GM21786 (cell line): ENCODE measurements around the gene R3HDM2.
"Not testable (repeated sequence)": the region's sequence is repeated elsewhere in the genome, so short reads cannot be mapped to it uniquely, and the experiment has no call there.

ENCODE experiments used
- ATAC-seq: cut with Tn5 transposase; IDR thresholded peaks from one replicate; pipeline ENCODE4 v1.9.1; 2021; ENCODE audit not compliant: unreplicated experiment

Gene R3HDM2

GRCh38 chr12:57276233-57276632, 154.6 kb downstream of the R3HDM2 start:
- not testable (repeated sequence) for ATAC-seq

GRCh38 chr12:57273516-57273915, 157.3 kb downstream of the R3HDM2 start:
- no peak for ATAC-seq

GRCh38 chr12:57272337-57273151, 158.3 kb downstream of the R3HDM2 start:
- ATAC-seq: no peak

GRCh38 chr12:57270966-57271470, 159.8 kb downstream of the R3HDM2 start:
- no peak for ATAC-seq

GRCh38 chr12:57268264-57268663, 162.6 kb downstream of the R3HDM2 start:
- no peak for ATAC-seq

GRCh38 chr12:57266681-57267080, 164.2 kb downstream of the R3HDM2 start:
- ATAC-seq: no peak

- no peak for ATAC-seq
Observed at GRCh38 chr12:57263096-57263495, 167.7 kb downstream of the R3HDM2 start.

- ATAC-seq: no peak
Observed at GRCh38 chr12:57262126-57262822, 168.6 kb downstream of the R3HDM2 start.

- ATAC-seq: no peak
Observed at GRCh38 chr12:57261428-57261865, 169.4 kb downstream of the R3HDM2 start.

- no peak for ATAC-seq
Observed at GRCh38 chr12:57260366-57260765, 170.5 kb downstream of the R3HDM2 start.

- no peak for ATAC-seq
Observed at GRCh38 chr12:57258977-57259970, 171.6 kb downstream of the R3HDM2 start.

GRCh38 chr12:57255916-57256315, 174.9 kb downstream of the R3HDM2 start:
- no peak for ATAC-seq

GRCh38 chr12:57254506-57255280, 176.2 kb downstream of the R3HDM2 start:
- ATAC-seq: no peak

- ATAC-seq: no peak
Observed at GRCh38 chr12:57250956-57251355, 179.9 kb downstream of the R3HDM2 start, which contains the start of gene STAC3. Gene STAC3 (minus strand): TSS chr12:57251187. CDS start chr12:57249636, 1,551 bp downstream.

GRCh38 chr12:57250541-57250940, 180.3 kb downstream of the R3HDM2 start:
- ATAC-seq: no peak

GRCh38 chr12:57248934-57249742, 181.7 kb downstream of the R3HDM2 start:
- no peak for ATAC-seq

GRCh38 chr12:57247041-57247440, 183.8 kb downstream of the R3HDM2 start:
- no peak for ATAC-seq

- ATAC-seq: no peak
Observed at GRCh38 chr12:57244312-57244696, 186.5 kb downstream of the R3HDM2 start.
